Esophagus muscularis mucosa (tissue), 4 donors: Measurements from ENCODE around the gene KRT83. TPM values are rescaled to one million over a fixed set of nuclear protein-coding genes. Genes with fewer than 3 reads are reported as not detected.

Experiments
- DNase-seq: peaks from one replicate; pipeline ENCODE4 v3.0.0-alpha.2; 2017; ENCODE audit errors: extremely low spot score
- H3K27ac ChIP-seq, 4 donors: fragments of 200-600 bp; sonication (generic); replicated peaks in 1 of 4; 1 replicate in 3 of 4; 2 replicates in 1 of 4; pipeline ENCODE4 v1.5.1; 2016 to 2019; ENCODE audit warnings: mild to moderate bottlenecking in 1 of 4
- H3K27me3 ChIP-seq, 4 donors: fragments of 200-600 bp; sonication (generic); one replicate each; pipeline versions ENCODE4 v1.5.1 to v1.6.0; 2016 to 2019
- H3K36me3 ChIP-seq, 4 donors: fragments of 200-600 bp; sonication (generic); one replicate each; pipeline ENCODE4 v1.5.1; 2016 to 2019
- H3K4me1 ChIP-seq, 4 donors: fragments of 200-600 bp; sonication (generic); one replicate each; pipeline ENCODE4 v1.5.1; 2016 to 2019
- H3K4me3 ChIP-seq, 4 donors: fragments of 200-600 bp; sonication (generic); 1 replicate in 2 of 4; 2 replicates in 2 of 4; pipeline ENCODE4 v1.5.1; 2016 to 2019; ENCODE audit warnings: mild to moderate bottlenecking in 4 of 4, moderate library complexity in 1 of 4
- H3K9me3 ChIP-seq, 4 donors: fragments of 200-600 bp; sonication (generic); 1 replicate in 3 of 4; 2 replicates in 1 of 4; pipeline ENCODE4 v1.5.1; 2016 to 2019
- EP300 ChIP-seq: sonication (generic); formaldehyde crosslinking; IDR thresholded peaks from one replicate; pipeline ENCODE4 v1.6.1; 2017; ENCODE audit warnings: antibody characterized with exemption
- POLR2A ChIP-seq: fragments of 450-650 bp; IDR thresholded peaks from one replicate; pipeline ENCODE4 v1.6.1; 2017; ENCODE audit warnings: antibody characterized with exemption, moderate library complexity, mild to moderate bottlenecking, low read depth
- POLR2AphosphoS5 ChIP-seq, 2 donors: sonication (generic); formaldehyde crosslinking; IDR thresholded peaks; one replicate each; pipeline ENCODE4 v1.6.1; 2017; ENCODE audit warnings: antibody characterized with exemption in 2 of 2
- WGBS: methylation state at CpG from one replicate; pipeline ENCODE4 v1.1.5; 2018; 5-methylcytosine and 5-hydroxymethylcytosine counted together
- intact Hi-C: fragments of 100-400 bp; cut with DNase I; formaldehyde crosslinking; loops from one replicate; pipeline ENCODE4 v1.15.1; 2023
- total RNA-seq, 4 donors: library from RNA; depleted of rRNA; stranded (reverse); fragments of >200 nt; gene quantifications; one replicate each; pipeline versions ENCODE4 v1.1.0 to v1.2.1, GENCODE V29; 2016
- TF ChIP-seq, protein P1 (sequence below), 3 experiments: fragments of 200-600 bp in 2 of 3; fragments of 450-650 bp in 1 of 3; sonication (generic) in 2 of 3; IDR thresholded peaks; one replicate each; pipeline ENCODE4 v1.5.1; 2017 to 2019; ENCODE audit warnings: antibody characterized with exemption in 3 of 3, mild to moderate bottlenecking in 2 of 3, moderate library complexity in 1 of 3

Gene KRT83
- total RNA-seq, 4 donors from 2014 or later = not detected

DNA sequence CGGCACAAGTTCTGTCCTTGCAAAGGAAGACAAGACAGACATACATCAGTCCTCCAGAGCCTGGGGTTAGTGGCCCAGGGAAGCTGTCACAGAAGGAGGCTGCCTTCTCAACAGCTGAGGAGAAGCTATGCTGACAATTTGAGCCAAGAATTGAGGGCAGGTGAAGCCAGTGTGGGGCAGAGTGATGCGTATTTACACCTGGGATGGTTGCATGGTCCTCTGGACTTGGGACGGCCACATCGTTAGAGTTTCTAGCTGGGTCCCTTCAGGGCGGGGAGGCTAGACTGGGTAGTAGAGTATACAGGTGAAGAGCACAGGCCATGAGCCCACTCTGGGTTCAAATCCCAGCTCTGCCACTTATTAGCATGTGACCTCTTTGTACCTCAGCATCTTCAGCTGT is 29.6 kb upstream of the KRT83 start:
- Histone ChIP-seq H3K27ac (no peak overlapping the region), H3K4me3 (no peak overlapping the region), H3K4me1 (peaks cover 0 to 10% (median 0%) of the 10 kb centered on the region in 4 donors), H3K36me3 (no peaks in the 10 kb centered on the region), H3K27me3 (peaks cover 0 to 9% (median 0%) of the 10 kb centered on the region in 4 donors), H3K9me3 (no peaks in the 10 kb centered on the region)
- WGBS = 94% methylated on average over 5 of the region's 5 CpGs
- intact Hi-C loops = no loop called here
- no peak for TF ChIP-seq POLR2A
- DNase-seq = no peak

DNA sequence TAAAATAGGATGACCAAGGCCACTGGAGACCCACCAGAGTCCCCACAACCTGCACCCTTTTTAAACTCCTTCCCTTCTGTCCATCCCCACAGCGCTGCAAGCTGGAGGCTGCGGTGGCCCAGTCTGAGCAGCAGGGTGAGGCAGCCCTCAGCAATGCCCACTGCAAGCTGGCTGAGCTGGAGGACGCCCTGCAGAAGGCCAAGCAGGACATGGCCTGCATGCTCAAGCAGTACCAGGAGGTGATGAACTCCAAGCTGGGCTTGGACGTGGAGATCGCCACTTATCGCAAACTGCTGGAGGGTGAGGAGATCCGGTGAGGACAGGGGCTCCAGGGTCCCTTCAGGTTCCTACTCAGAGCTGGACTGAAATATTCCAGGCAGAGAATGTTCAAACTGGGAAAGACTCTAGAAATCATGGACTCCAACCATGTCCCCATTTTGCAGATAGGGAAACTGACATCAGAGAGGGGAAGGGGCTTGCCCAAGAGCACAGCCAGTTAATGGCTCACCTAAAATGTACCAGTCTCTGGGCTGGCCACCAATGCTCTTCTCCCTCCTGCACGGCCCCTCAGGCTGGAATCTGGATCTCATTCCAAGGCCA is 28.9 kb upstream of the KRT83 start:
- TF ChIP-seq POLR2A (no peak), EP300 (no peak), POLR2AphosphoS5 (IDR thresholded peaks at IDR 0.05) (no peak)
- TF ChIP-seq, protein P1, sequence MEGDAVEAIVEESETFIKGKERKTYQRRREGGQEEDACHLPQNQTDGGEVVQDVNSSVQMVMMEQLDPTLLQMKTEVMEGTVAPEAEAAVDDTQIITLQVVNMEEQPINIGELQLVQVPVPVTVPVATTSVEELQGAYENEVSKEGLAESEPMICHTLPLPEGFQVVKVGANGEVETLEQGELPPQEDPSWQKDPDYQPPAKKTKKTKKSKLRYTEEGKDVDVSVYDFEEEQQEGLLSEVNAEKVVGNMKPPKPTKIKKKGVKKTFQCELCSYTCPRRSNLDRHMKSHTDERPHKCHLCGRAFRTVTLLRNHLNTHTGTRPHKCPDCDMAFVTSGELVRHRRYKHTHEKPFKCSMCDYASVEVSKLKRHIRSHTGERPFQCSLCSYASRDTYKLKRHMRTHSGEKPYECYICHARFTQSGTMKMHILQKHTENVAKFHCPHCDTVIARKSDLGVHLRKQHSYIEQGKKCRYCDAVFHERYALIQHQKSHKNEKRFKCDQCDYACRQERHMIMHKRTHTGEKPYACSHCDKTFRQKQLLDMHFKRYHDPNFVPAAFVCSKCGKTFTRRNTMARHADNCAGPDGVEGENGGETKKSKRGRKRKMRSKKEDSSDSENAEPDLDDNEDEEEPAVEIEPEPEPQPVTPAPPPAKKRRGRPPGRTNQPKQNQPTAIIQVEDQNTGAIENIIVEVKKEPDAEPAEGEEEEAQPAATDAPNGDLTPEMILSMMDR (IDR thresholded peaks at IDR 0.05) = no peak
- intact Hi-C loops = no loop called here
- H3K36me3 ChIP-seq = no peaks in the 10 kb centered on the region
- WGBS = 92% methylated on average over 4 of the region's 8 CpGs
- no peak overlapping the region for H3K4me3 ChIP-seq
- H3K27me3 ChIP-seq = peaks cover 0 to 8% (median 0%) of the 10 kb centered on the region in 4 donors
- H3K27ac ChIP-seq = no peak overlapping the region
- H3K4me1 ChIP-seq = peaks cover 0 to 10% (median 0%) of the 10 kb centered on the region in 4 donors
- no peak for DNase-seq
- no peaks in the 10 kb centered on the region for H3K9me3 ChIP-seq

DNA sequence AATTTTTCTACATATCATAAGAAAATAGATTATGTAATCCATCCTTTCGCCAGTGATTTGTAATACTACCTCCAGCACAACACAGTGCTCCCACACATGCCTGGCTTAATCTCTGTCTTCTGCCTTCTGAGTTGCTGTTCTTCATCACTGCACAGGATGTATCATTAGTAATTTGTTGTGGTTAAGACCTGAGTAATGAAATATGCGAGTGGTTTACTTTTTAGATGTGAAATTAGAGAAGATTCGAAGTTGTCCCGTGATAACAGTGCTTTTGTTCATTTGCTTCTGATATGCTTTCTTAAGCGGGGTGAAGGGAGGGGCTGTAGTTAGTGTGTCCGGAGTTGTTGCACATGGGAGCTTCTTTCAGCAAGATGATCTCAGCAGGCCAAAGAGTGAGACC is 28.0 kb upstream of the KRT83 start:
- Histone ChIP-seq H3K27ac (no peak overlapping the region), H3K4me3 (no peak overlapping the region), H3K9me3 (peaks cover 0 to 2% (median under 1%) of the 10 kb centered on the region in 4 donors), H3K4me1 (peaks cover 0 to 10% (median 0%) of the 10 kb centered on the region in 4 donors), H3K36me3 (no peaks in the 10 kb centered on the region), H3K27me3 (peaks cover 0 to 3% (median 0%) of the 10 kb centered on the region in 4 donors)
- intact Hi-C loops = no loop called here
- no peak for DNase-seq
- 74% methylated on average over 6 of the region's 6 CpGs for WGBS
- TF ChIP-seq POLR2A (no peak), EP300 (no peak), POLR2AphosphoS5 (IDR thresholded peaks at IDR 0.05) (no peak)
- TF ChIP-seq, protein P1 (IDR thresholded peaks at IDR 0.05) = no peak

DNA sequence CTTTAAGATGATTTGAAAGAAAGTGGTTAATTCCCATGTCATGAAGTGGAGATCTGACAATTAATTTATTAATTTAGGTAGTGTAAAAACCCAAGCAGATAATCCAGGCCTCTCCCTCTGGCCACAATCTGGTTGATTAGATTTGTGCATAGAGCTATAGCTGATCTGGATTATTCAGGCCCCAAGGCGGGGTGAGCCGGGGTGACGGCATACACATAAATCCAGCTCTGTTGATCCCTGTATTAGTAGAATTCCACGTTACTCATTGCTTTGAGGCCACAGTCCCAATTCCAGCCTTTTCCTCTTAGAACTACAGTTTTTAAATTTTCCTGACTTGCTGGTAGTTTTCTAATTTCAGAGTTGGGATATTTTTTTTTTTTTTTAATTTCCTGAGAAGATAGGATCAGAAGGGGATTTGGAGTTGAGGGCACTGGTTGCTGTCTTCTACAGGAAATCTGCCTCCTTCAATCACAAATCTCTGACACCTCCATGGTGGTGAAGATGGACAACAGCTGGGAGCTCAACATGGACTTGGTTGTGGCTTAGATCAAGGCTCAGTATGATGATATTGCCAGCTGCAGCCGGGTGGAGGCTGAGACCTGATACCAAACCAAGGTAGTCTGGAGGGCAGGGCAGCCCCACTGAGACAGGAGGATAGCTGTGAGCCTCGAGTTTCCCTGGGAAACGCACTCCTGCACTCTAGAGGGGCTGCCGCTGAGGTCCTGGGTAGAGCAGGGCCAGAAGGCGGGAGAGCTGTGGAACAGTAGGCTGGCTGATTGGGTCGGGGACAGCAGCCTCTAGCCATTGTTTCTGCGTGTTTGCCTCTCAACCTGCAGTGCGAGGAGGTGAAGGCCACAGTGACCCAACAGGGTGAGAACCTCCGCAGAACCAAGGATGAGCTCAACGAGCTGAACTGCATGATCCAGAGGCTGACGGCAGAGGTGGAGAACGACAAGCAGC is 26.6 kb upstream of the KRT83 start:
- H3K27me3 ChIP-seq = peaks cover 0 to 10% (median 0%) of the 10 kb centered on the region in 4 donors
- H3K27ac ChIP-seq = no peak overlapping the region
- intact Hi-C loops = no loop called here
- H3K4me3 ChIP-seq = no peak overlapping the region
- DNase-seq = no peak
- WGBS = 68% methylated on average over 16 of the region's 16 CpGs
- H3K9me3 ChIP-seq = peaks cover 0 to 14% (median 12%) of the 10 kb centered on the region in 4 donors
- peaks cover 0 to 10% (median 0%) of the 10 kb centered on the region in 4 donors for H3K4me1 ChIP-seq
- TF ChIP-seq POLR2AphosphoS5 (IDR thresholded peaks at IDR 0.05) (no peak), POLR2A (no peak), EP300 (no peak)
- TF ChIP-seq, protein P1 (IDR thresholded peaks at IDR 0.05) = no peak
- H3K36me3 ChIP-seq = no peaks in the 10 kb centered on the region

DNA sequence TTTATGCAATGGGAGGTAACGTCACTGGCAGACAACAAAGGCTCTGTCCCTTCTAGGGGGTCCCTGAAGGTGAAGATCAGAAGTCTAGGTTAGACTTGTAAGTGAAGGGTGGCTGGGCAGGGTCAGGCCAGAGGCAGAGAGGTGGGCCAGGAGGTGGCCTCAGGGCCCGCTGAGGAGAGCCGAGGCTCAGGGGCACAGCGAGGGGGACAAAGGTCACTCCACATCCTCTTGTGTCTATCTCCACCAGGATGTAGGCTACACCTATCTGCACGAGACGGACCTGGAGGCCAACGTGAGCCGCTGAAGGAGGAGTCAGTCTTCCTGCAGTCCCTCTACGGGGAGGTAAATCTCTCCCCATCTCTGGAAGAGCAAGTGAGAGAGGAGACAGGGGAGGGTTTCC is 25.8 kb upstream of the KRT83 start:
- WGBS = 62% methylated on average over 9 of the region's 9 CpGs
- Histone ChIP-seq H3K4me3 (no peak overlapping the region), H3K9me3 (peaks cover 0 to 14% (median 12%) of the 10 kb centered on the region in 4 donors), H3K27me3 (peaks cover 0 to 10% (median 0%) of the 10 kb centered on the region in 4 donors), H3K4me1 (peaks cover 0 to 10% (median 0%) of the 10 kb centered on the region in 4 donors), H3K27ac (no peak overlapping the region), H3K36me3 (no peaks in the 10 kb centered on the region)
- no peak for DNase-seq
- no peak for TF ChIP-seq POLR2A
- TF ChIP-seq, protein P1 (IDR thresholded peaks at IDR 0.05) = no peak
- no peak for TF ChIP-seq POLR2AphosphoS5 (IDR thresholded peaks at IDR 0.05)
- no peak for TF ChIP-seq EP300
- intact Hi-C loops = no loop called here
